KMS-11 (cell line): ENCODE data around the gene TNIP1.

Experiments used
- H2AFZ ChIP-seq: fragments of 200-600 bp; sonication (generic); 2 replicates; pipeline ENCODE4 v1.6.1; 2016; ENCODE audit warnings: antibody characterized with exemption, mixed run types, low read depth
- H3K27ac ChIP-seq: fragments of 200-600 bp; sonication (generic); 2 replicates; pipeline ENCODE4 v1.6.1; 2016; ENCODE audit warnings: mild to moderate bottlenecking, mixed run types
- H3K27me3 ChIP-seq: fragments of 200-600 bp; sonication (generic); 2 replicates; pipeline ENCODE4 v1.6.1; 2017; ENCODE audit warnings: mild to moderate bottlenecking, low read depth, mixed run types, moderate library complexity; ENCODE audit not compliant: insufficient read depth
- H3K36me3 ChIP-seq: fragments of 200-600 bp; sonication (generic); 2 replicates; pipeline ENCODE4 v1.6.1; 2017; ENCODE audit warnings: mild to moderate bottlenecking, mixed run types; ENCODE audit not compliant: insufficient read depth
- H3K4me1 ChIP-seq: fragments of 200-600 bp; sonication (generic); 2 replicates; pipeline ENCODE4 v1.6.1; 2016; ENCODE audit warnings: mild to moderate bottlenecking, low read depth, mixed run types; ENCODE audit not compliant: poor library complexity, severe bottlenecking
- H3K4me2 ChIP-seq: fragments of 200-600 bp; sonication (generic); 2 replicates; pipeline ENCODE4 v1.7.0; 2016; ENCODE audit warnings: mild to moderate bottlenecking, mixed run types
- H3K4me3 ChIP-seq: fragments of 200-600 bp; sonication (generic); IDR thresholded peaks from 2 replicates; pipeline ENCODE4 v1.6.1; 2017; ENCODE audit warnings: low read depth, low read length, mixed read lengths; ENCODE audit not compliant: insufficient read depth
- H3K79me2 ChIP-seq: fragments of 200-600 bp; sonication (generic); 2 replicates; pipeline ENCODE4 v1.6.1; 2016; ENCODE audit warnings: low read depth, mixed run types; ENCODE audit not compliant: insufficient read depth
- H3K9ac ChIP-seq: fragments of 200-600 bp; sonication (generic); 2 replicates; pipeline ENCODE4 v1.6.1; 2016; ENCODE audit warnings: mild to moderate bottlenecking, mixed run types
- H4K20me1 ChIP-seq: fragments of 200-600 bp; sonication (generic); 2 replicates; pipeline ENCODE4 v1.6.1; 2016; ENCODE audit warnings: mild to moderate bottlenecking, mixed run types; ENCODE audit not compliant: insufficient read depth
- TF ChIP-seq, protein P1 (sequence below): fragments of 200-600 bp; sonication (generic); conservative IDR thresholded peaks from 2 replicates; pipeline ENCODE4 v1.6.1; 2017; ENCODE audit warnings: low read depth, mild to moderate bottlenecking, antibody characterized with exemption, low read length, moderate library complexity, mixed read lengths

Gene TNIP1

DNA sequence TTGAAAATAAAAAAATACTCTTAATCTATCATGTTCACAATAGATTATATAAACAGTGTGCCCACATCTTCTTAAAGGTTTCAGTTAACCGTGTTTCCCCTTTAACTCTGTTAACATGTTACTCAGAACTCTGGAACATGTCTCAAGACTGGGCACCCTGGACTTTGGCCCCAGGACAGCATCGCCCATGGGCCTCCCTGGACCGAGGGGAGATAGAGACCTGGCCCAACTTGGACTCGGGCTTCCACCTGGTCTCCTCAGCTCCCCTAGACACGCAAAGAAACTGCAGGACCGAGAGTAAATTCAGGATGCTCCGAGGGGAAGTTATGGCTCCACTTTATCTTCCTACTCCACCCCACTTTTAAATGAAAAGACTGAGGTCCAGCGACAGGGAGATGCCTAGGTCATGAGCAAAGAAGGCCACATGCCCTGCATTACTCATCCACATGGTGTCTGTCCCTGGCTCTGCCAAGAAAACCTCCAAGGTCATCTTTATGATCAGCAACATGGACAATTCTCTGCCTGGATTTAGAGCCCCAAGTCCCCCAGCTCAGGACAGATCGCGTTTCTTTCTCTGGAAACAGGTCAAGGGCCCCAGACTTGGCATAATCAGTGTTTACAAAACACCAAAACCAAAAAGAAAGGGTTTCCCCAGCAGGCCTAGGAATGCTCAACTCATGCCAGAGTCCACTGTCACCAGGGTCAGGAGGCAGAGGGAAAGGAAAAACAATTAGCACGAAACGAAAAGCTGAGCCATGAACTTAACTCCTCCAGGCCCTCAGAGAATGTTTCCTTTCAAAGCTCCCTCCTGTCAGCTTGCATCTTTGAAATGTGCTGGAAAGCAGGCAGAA is 43.0 kb downstream of the TNIP1 start:
- H3K9ac ChIP-seq, result no peak overlapping the region
- H4K20me1 ChIP-seq, result no peaks in the 10 kb centered on the region
- TF ChIP-seq, protein P1, sequence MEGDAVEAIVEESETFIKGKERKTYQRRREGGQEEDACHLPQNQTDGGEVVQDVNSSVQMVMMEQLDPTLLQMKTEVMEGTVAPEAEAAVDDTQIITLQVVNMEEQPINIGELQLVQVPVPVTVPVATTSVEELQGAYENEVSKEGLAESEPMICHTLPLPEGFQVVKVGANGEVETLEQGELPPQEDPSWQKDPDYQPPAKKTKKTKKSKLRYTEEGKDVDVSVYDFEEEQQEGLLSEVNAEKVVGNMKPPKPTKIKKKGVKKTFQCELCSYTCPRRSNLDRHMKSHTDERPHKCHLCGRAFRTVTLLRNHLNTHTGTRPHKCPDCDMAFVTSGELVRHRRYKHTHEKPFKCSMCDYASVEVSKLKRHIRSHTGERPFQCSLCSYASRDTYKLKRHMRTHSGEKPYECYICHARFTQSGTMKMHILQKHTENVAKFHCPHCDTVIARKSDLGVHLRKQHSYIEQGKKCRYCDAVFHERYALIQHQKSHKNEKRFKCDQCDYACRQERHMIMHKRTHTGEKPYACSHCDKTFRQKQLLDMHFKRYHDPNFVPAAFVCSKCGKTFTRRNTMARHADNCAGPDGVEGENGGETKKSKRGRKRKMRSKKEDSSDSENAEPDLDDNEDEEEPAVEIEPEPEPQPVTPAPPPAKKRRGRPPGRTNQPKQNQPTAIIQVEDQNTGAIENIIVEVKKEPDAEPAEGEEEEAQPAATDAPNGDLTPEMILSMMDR, result no peak
- no peaks in the 10 kb centered on the region for H3K4me1 ChIP-seq
- H3K27ac ChIP-seq, result no peak overlapping the region
- no peak overlapping the region for H3K4me3 ChIP-seq
- H3K79me2 ChIP-seq, result no peaks in the 10 kb centered on the region
- H2AFZ ChIP-seq, result no peak overlapping the region
- H3K27me3 ChIP-seq, result no peaks in the 10 kb centered on the region
- H3K4me2 ChIP-seq, result no peak overlapping the region
- H3K36me3 ChIP-seq, result no peaks in the 10 kb centered on the region; the same call in 1 of the 2 replicates

DNA sequence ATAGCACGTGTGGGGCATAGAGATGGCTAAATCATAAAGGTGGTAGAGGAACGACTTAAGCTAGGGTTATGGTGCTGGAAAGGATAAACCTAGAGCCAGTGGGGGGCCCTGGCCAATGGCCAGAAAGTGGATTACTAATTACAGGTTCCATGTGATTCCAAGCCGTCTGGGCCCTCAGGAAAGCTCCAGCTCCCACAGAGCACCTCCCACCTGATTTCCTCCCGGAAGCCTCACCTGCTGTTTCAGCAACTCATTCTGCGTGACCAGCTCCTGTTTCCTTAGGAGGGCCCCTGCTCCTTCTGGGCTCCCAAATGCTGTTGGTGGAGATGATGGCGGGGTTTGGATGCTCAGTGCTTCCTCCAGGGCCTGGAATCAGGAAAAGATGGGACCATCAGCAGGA is 44.3 kb downstream of the TNIP1 start:
- Histone ChIP-seq H3K27ac (no peak overlapping the region), H3K9ac (no peak overlapping the region), H3K27me3 (no peaks in the 10 kb centered on the region), H3K79me2 (no peaks in the 10 kb centered on the region), H4K20me1 (no peaks in the 10 kb centered on the region), H3K4me3 (no peak overlapping the region), H3K4me1 (no peaks in the 10 kb centered on the region), H2AFZ (no peak overlapping the region), H3K4me2 (no peak overlapping the region), H3K36me3 (no peaks in the 10 kb centered on the region; the same call in 1 of the 2 replicates)
- TF ChIP-seq, protein P1, result no peak

GRCh38 chr5:151034422-151035379 is 46.1 kb downstream of the TNIP1 start:
- no peak overlapping the region for H3K4me2 ChIP-seq
- H3K4me3 ChIP-seq, result no peak overlapping the region
- no peaks in the 10 kb centered on the region for H3K79me2 ChIP-seq
- no peaks in the 10 kb centered on the region for H4K20me1 ChIP-seq
- no peaks in the 10 kb centered on the region for H3K4me1 ChIP-seq
- H3K27me3 ChIP-seq, result no peaks in the 10 kb centered on the region
- TF ChIP-seq, protein P1, result no peak
- no peak overlapping the region for H3K27ac ChIP-seq
- no peaks in the 10 kb centered on the region; the same call in 1 of the 2 replicates for H3K36me3 ChIP-seq
- H2AFZ ChIP-seq, result no peak overlapping the region
- no peak overlapping the region for H3K9ac ChIP-seq

GRCh38 chr5:151033217-151033934 is 47.5 kb downstream of the TNIP1 start:
- no peaks in the 10 kb centered on the region for H3K79me2 ChIP-seq
- no peaks in the 10 kb centered on the region for H4K20me1 ChIP-seq
- H3K4me3 ChIP-seq, result no peak overlapping the region
- no peaks in the 10 kb centered on the region for H3K36me3 ChIP-seq
- no peak overlapping the region for H2AFZ ChIP-seq
- no peak overlapping the region for H3K4me2 ChIP-seq
- no peak overlapping the region for H3K27ac ChIP-seq
- TF ChIP-seq, protein P1, result no peak
- H3K27me3 ChIP-seq, result no peaks in the 10 kb centered on the region
- H3K9ac ChIP-seq, result no peak overlapping the region
- H3K4me1 ChIP-seq, result no peaks in the 10 kb centered on the region
